Measurements from ENCODE around the gene SETD6. TPM values are rescaled to one million over a fixed set of nuclear protein-coding genes. Genes with fewer than 3 reads are reported as not detected.
"Not testable (repeated sequence)": the region's sequence is repeated elsewhere in the genome, so short reads cannot be mapped to it uniquely, and the experiment has no call there.

Gene SETD6
- total and polyA plus RNA-seq, 3 donors from 2014 or later, result 21.6 to 77.5 (median 71.2) TPM

GRCh38 chr16:58551496-58551895 lies 36.2 kb downstream of the SETD6 start:
- Histone ChIP-seq H3K27ac (no peak overlapping the region), H3K27me3 (no peaks in the 10 kb centered on the region), H3K36me3 (ENCODE audit: low read depth, missing control alignments) (no peaks in the 10 kb centered on the region), H3K4me1 (no peaks in the 10 kb centered on the region), H3K4me3 (no peak overlapping the region), H3K9me3 (no peaks in the 10 kb centered on the region)
- TF ChIP-seq, protein P1, sequence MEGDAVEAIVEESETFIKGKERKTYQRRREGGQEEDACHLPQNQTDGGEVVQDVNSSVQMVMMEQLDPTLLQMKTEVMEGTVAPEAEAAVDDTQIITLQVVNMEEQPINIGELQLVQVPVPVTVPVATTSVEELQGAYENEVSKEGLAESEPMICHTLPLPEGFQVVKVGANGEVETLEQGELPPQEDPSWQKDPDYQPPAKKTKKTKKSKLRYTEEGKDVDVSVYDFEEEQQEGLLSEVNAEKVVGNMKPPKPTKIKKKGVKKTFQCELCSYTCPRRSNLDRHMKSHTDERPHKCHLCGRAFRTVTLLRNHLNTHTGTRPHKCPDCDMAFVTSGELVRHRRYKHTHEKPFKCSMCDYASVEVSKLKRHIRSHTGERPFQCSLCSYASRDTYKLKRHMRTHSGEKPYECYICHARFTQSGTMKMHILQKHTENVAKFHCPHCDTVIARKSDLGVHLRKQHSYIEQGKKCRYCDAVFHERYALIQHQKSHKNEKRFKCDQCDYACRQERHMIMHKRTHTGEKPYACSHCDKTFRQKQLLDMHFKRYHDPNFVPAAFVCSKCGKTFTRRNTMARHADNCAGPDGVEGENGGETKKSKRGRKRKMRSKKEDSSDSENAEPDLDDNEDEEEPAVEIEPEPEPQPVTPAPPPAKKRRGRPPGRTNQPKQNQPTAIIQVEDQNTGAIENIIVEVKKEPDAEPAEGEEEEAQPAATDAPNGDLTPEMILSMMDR (IDR thresholded peaks at IDR 0.05), result no peak
- TF ChIP-seq POLR2A (IDR thresholded peaks at IDR 0.05), result no peak
- DNase-seq, result no peak
- 78 to 80% methylated on average over 3 of the region's 3 CpGs for WGBS, 2 donors
- intact Hi-C loops (cut with DNase I; ENCODE audit: low total_unique reads), result no loop called here

DNA sequence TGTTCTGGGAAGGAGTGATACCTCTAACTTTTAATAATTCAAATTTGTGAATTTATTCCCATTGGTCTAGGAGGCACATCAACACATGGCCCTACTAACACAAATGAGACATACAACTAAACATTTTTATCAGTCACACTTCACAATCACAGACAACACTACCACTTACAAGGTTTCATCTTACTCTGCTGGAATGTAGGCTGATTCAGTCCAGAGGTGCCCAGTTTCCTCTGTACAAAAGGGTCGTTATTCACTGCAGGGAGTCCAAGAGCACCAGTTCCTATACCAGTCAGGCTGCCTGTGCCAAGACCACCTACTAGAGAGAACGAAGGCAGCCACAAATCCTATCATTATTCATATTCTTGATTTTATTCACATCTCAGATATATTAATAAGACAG lies 41.4 kb downstream of the SETD6 start:
- H3K36me3 ChIP-seq (ENCODE audit: low read depth, missing control alignments), result no peaks in the 10 kb centered on the region
- no peak for DNase-seq
- no peaks in the 10 kb centered on the region for H3K4me1 ChIP-seq
- no peak overlapping the region for H3K27ac ChIP-seq
- intact Hi-C loops (cut with DNase I; ENCODE audit: low total_unique reads), result no loop called here
- no peaks in the 10 kb centered on the region for H3K9me3 ChIP-seq
- H3K4me3 ChIP-seq, result no peak overlapping the region
- TF ChIP-seq, protein P1 (IDR thresholded peaks at IDR 0.05), result no peak
- no peak for TF ChIP-seq POLR2A (IDR thresholded peaks at IDR 0.05)
- no peaks in the 10 kb centered on the region for H3K27me3 ChIP-seq
- 71 to 95% methylated on average over 2 of the region's 2 CpGs for WGBS, 2 donors

GRCh38 chr16:58563235-58563634 lies 47.9 kb downstream of the SETD6 start:
- intact Hi-C loops (cut with DNase I; ENCODE audit: low total_unique reads), result no loop called here
- no peak for TF ChIP-seq POLR2A (IDR thresholded peaks at IDR 0.05)
- TF ChIP-seq, protein P1 (IDR thresholded peaks at IDR 0.05), result no peak
- Histone ChIP-seq H3K27ac (no peak overlapping the region), H3K36me3 (ENCODE audit: low read depth, missing control alignments) (no peaks in the 10 kb centered on the region), H3K27me3 (no peaks in the 10 kb centered on the region), H3K4me3 (no peak overlapping the region), H3K9me3 (no peaks in the 10 kb centered on the region), H3K4me1 (no peaks in the 10 kb centered on the region)
- DNase-seq, result no peak

GRCh38 chr16:58563775-58564174 lies 48.5 kb downstream of the SETD6 start:
- no peak for DNase-seq
- Histone ChIP-seq H3K9me3 (no peaks in the 10 kb centered on the region), H3K4me3 (no peak overlapping the region), H3K27me3 (no peaks in the 10 kb centered on the region), H3K36me3 (ENCODE audit: low read depth, missing control alignments) (no peaks in the 10 kb centered on the region), H3K27ac (no peak overlapping the region), H3K4me1 (no peaks in the 10 kb centered on the region)
- 97 to 98% methylated on average over 4 of the region's 4 CpGs for WGBS, 2 donors
- TF ChIP-seq, protein P1 (IDR thresholded peaks at IDR 0.05), result no peak
- intact Hi-C loops (cut with DNase I; ENCODE audit: low total_unique reads), result no loop called here

GRCh38 chr16:58565697-58566096 lies 50.4 kb downstream of the SETD6 start:
- H3K4me1 ChIP-seq; intact Hi-C loops (cut with DNase I; ENCODE audit: low total_unique reads); H3K27ac ChIP-seq; DNase-seq; H3K4me3 ChIP-seq; H3K27me3 ChIP-seq; H3K36me3 ChIP-seq (ENCODE audit: low read depth, missing control alignments); H3K9me3 ChIP-seq: not testable (repeated sequence)
- WGBS, 2 donors, result 90 to 92% methylated on average over 4 of the region's 4 CpGs

Small RNA genes within 50 kb of the gene (small RNA-seq; reads per million reads assigned to genes)
- 0 reads per million in 2 donors for gene RNU6-103P
- 221 to 300 reads per million in 2 donors for gene SNORA46
- gene SNORA50A, result 0 reads per million in 2 donors

Other genes with a start within 250 kb of the SETD6 start
- 10 to 100 TPM; 17.9 to 31.2 TPM for gene PRSS54, start 220.5 kb upstream of the SETD6 start, total RNA-seq
- 84.8 TPM for gene PRSS54, start 220.5 kb upstream of the SETD6 start, polyA plus RNA-seq (ENCODE audit: insufficient read depth, low read depth, low replicate concordance)
- gene GINS3, start 123.0 kb upstream of the SETD6 start, total RNA-seq, result 10 to 100 TPM; 16.1 to 16.7 TPM
- gene GINS3, start 123.0 kb upstream of the SETD6 start, polyA plus RNA-seq (ENCODE audit: insufficient read depth, low read depth, low replicate concordance), result 19.0 TPM
- 100 to 1,000 TPM; 375 to 444 TPM for gene NDRG4, start 15.4 kb upstream of the SETD6 start, total RNA-seq
- 142 TPM for gene NDRG4, start 15.4 kb upstream of the SETD6 start, polyA plus RNA-seq (ENCODE audit: insufficient read depth, low read depth, low replicate concordance)
- gene CNOT1, start 114.3 kb downstream of the SETD6 start, total RNA-seq, result 100 to 1,000 TPM; 267 to 272 TPM
- gene CNOT1, start 114.3 kb downstream of the SETD6 start, polyA plus RNA-seq (ENCODE audit: insufficient read depth, low read depth, low replicate concordance), result 449 TPM
- gene SLC38A7, start 169.3 kb downstream of the SETD6 start, total RNA-seq, result 10 to 100 TPM; 37.4 to 76.4 TPM
- gene SLC38A7, start 169.3 kb downstream of the SETD6 start, polyA plus RNA-seq (ENCODE audit: insufficient read depth, low read depth, low replicate concordance), result 66.6 TPM
- gene GOT2, start 218.8 kb downstream of the SETD6 start, total RNA-seq, result 100 to 1,000 TPM; 108 to 138 TPM
- 81.0 TPM for gene GOT2, start 218.8 kb downstream of the SETD6 start, polyA plus RNA-seq (ENCODE audit: insufficient read depth, low read depth, low replicate concordance)

Measured in testis (tissue), 3 donors.